ENCODE data around the gene NCAPD2. TPM values are rescaled to one million over a fixed set of nuclear protein-coding genes. Genes with fewer than 3 reads are reported as not detected.
A peak's percentile ranks its signal among the peaks of the same experiment; 100 is the strongest.

NCAPD2 gene
- total and polyA plus RNA-seq, 8 donors: 5.6 to 16.2 (median 8.5) TPM

- 65 to 69% methylated on average over 6 of the region's 6 CpGs for WGBS, 2 donors
- DNase-seq (no peak), ATAC-seq (no peak), FAIRE-seq (no peak)
- intact Hi-C loops (cut with DNase I): no loop called here
- peaks cover 0 to 7% (median 0%) of the 10 kb centered on the region in 3 donors for H3K36me3 ChIP-seq
- peaks cover 0 to 10% (median 0%) of the 10 kb centered on the region in 3 donors for H3K4me1 ChIP-seq
- no peak overlapping the region for H3K4me3 ChIP-seq
- H3K9me3 ChIP-seq: no peaks in the 10 kb centered on the region
- no peak overlapping the region for H3K27ac ChIP-seq
- H3K27me3 ChIP-seq: no peaks in the 10 kb centered on the region
- TF ChIP-seq, protein P1, sequence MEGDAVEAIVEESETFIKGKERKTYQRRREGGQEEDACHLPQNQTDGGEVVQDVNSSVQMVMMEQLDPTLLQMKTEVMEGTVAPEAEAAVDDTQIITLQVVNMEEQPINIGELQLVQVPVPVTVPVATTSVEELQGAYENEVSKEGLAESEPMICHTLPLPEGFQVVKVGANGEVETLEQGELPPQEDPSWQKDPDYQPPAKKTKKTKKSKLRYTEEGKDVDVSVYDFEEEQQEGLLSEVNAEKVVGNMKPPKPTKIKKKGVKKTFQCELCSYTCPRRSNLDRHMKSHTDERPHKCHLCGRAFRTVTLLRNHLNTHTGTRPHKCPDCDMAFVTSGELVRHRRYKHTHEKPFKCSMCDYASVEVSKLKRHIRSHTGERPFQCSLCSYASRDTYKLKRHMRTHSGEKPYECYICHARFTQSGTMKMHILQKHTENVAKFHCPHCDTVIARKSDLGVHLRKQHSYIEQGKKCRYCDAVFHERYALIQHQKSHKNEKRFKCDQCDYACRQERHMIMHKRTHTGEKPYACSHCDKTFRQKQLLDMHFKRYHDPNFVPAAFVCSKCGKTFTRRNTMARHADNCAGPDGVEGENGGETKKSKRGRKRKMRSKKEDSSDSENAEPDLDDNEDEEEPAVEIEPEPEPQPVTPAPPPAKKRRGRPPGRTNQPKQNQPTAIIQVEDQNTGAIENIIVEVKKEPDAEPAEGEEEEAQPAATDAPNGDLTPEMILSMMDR (IDR thresholded peaks at IDR 0.05): no peak
These were observed 24.8 kb upstream of the NCAPD2 start for GRCh38 chr12:6469092-6469491.

DNA sequence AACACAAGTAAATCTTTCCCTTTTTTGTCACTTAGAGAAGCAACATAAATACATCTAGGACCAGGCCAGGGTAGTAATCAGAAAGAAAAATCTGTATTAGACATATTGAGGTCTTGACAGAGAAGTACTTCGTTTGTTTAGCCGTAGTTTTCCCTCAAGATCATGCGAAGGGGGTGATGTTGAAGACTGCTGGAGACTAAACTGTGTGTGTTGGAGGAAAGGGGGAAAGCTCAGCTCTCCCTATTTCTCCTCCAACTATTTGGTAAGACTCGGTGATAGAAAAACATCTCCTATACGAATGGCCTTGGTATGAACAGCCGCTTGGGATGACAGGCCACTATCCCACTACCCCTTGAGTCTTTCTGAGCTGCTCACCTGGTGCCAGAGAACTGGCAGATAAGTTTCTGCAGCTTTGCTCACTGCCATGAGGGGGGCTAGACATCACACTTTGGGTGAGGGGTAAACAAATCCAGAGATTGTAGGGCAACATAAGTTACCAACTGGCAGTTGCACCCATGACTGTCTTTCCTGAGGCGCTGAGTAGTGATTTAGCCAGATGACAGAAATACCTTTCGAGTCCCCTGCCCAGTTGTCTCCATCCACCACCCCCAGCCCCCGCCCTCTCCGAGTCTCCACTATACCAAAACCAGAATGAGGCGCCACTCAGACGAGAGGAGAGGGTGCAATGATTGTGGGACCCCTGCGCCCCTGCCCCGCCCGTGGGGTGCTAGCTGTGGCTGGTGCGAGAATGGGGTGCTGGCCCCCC, 24.1 kb upstream of the NCAPD2 start:
- Histone ChIP-seq H3K27ac (peak overlapping the region; percentile 72 to 82 (median 80)), H3K36me3 (peaks cover 0 to 3% (median 0%) of the 10 kb centered on the region in 3 donors), H3K4me3 (peak overlapping the region; percentile 47 to 68 (median 53)), H3K27me3 (no peaks in the 10 kb centered on the region), H3K4me1 (peaks cover 0 to 10% (median 0%) of the 10 kb centered on the region in 3 donors), H3K9me3 (no peaks in the 10 kb centered on the region)
- ATAC-seq (no peak), DNase-seq (no peak), FAIRE-seq (no peak)
- WGBS, 2 donors: 16 to 24% methylated on average over 16 of the region's 16 CpGs
- TF ChIP-seq, protein P1 (IDR thresholded peaks at IDR 0.05): no peak
- intact Hi-C loops (cut with DNase I): no loop called here

DNA sequence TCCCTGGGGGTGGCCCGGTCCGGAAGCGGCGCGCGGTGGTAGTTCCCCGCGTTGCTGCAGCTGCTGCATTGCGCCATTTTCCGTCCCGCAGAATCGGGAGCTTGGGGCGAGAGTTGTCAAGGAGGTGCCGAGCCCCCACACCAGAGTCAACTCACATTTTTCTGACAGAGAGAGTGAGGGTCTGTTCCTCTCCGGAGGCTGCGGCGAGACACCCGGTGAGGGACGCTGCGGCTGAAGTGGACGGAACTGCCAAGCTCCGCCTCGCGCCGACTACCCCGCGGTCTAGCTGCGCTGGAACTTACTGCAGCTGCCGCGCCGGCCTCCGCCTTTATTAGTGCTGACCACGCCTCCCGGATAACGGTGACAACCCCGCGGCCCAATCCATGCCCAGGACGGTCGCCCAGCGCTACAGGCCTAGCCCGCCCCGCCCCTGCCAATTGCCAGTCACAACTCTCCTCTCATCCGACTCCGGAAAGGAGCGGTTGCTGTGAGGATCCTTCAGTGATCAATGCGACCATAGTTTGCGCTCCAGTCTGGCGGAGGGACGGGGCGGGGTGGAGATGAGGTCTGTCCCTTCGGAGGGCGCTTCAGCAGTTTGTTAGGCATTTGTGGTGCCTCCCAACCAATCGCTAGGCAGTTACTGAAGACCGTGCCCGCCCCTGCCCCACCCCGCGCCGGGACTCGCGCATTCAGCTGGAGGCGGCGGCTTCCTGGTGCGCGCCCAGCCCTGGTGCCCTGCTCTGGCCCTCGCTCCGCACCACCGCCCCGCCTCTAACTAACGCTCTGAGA, 23.3 kb upstream of the NCAPD2 start, which contains the start of gene VAMP1:
Gene VAMP1, minus strand, starts transcription at position 303 of the 789 bp plus-strand sequence. Its CDS starts 146 bp downstream, at position 157.
- H3K4me1 ChIP-seq: peaks cover 0 to 10% (median 0%) of the 10 kb centered on the region in 3 donors
- FAIRE-seq: no peak
- 0 to 1% methylated on average over 69 of the region's 69 CpGs for WGBS, 2 donors
- H3K27ac ChIP-seq: peak within 1 kb of the TSS; percentile 72 to 82 (median 80)
- TF ChIP-seq, protein P1 (IDR thresholded peaks at IDR 0.05): no peak
- H3K4me3 ChIP-seq: peak within 1 kb of the TSS; percentile 47 to 68 (median 53)
- DNase-seq: peak; percentile 96 to 98 (median 96)
- intact Hi-C loops (cut with DNase I): no loop called here
- peak; percentile 96 to 98 (median 97) for ATAC-seq
- no peaks in the 10 kb centered on the region for H3K27me3 ChIP-seq
- no peaks in the 10 kb centered on the region for H3K9me3 ChIP-seq
- H3K36me3 ChIP-seq: no peaks in the 10 kb centered on the region

GRCh38 chr12:6471989-6472360, 21.9 kb upstream of the NCAPD2 start:
- TF ChIP-seq, protein P1 (IDR thresholded peaks at IDR 0.05): no peak
- ATAC-seq: no peak
- FAIRE-seq: no peak
- no peak overlapping the region for H3K27ac ChIP-seq
- no peaks in the 10 kb centered on the region for H3K9me3 ChIP-seq
- DNase-seq: no peak
- intact Hi-C loops (cut with DNase I): no loop called here
- H3K36me3 ChIP-seq: no peaks in the 10 kb centered on the region
- no peaks in the 10 kb centered on the region for H3K27me3 ChIP-seq
- 78 to 89% methylated on average over 1 of the region's 1 CpG for WGBS, 2 donors
- peaks cover 0 to 10% (median 0%) of the 10 kb centered on the region in 3 donors for H3K4me1 ChIP-seq
- no peak overlapping the region for H3K4me3 ChIP-seq
